Choroid plexus epithelial cell (primary cell): ENCODE measurements around the gene MRPL48.

Experiments
- DNase-seq: peaks from one replicate; pipeline ENCODE4 v3.0.0-alpha.2; 2010; ENCODE audit warnings: low read depth
- H3K4me3 ChIP-seq: 2 replicates; pipeline ENCODE4 v1.5.1; 2011; ENCODE audit warnings: low read depth, mild to moderate bottlenecking, control low read depth, low read length, moderate library complexity
- TF ChIP-seq, protein P1 (sequence below): conservative IDR thresholded peaks from 2 replicates; pipeline ENCODE4 v1.5.1; 2011; ENCODE audit warnings: low read depth, mild to moderate bottlenecking, control low read depth, inconsistent platforms, low read length, moderate library complexity

MRPL48 gene

DNA sequence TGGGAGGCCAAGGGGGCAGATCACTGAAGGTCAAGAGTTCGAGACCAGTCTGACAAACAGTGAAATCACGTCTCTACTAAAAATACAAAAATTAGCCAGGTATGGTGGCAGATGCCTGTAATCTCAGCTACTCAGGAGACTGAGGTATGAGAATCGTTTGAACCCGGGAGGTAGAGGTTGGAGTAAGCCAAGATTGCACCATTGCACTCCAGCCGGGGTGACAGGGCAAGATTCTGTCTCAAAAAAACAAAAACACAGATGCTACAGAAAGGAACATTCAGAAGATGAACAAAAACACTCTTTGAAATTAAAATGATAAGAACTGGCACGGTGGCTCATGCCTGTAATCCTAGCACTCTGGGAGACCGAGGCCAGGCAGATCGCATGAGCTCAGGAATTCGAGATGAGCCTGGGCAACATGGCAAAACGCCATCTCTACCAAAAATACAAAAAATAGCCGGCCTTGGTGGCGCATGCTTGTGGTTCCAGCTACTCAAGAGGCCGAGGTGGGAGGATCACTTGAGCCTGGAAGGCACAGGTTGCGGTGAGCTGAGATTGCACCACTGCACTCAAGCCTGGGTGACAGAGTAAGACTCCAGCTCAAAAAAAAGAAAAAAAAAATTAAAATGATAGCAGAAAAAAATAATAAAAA, 35.3 kb upstream of the MRPL48 start:
- peak; percentile 53 for DNase-seq

DNA sequence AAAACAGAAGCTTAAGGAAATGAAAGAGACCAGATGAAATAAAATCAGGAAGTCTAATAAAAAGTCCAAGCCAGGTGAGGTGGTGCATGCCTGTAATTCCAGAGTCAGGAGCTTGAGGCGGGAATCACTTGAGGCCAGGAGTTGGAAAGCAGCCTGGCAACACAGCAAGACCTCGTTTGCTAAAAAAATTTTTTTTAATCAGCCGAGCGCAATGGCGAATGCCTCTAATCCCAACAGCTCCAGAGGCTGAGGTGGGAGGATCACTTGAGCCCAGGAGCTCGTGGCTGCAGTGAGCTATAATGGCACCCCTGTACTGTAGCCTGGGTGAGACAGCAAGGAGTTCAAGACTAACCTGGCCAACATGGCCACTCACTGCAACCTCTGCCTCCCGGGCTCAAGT, 34.8 kb upstream of the MRPL48 start:
- TF ChIP-seq, protein P1, sequence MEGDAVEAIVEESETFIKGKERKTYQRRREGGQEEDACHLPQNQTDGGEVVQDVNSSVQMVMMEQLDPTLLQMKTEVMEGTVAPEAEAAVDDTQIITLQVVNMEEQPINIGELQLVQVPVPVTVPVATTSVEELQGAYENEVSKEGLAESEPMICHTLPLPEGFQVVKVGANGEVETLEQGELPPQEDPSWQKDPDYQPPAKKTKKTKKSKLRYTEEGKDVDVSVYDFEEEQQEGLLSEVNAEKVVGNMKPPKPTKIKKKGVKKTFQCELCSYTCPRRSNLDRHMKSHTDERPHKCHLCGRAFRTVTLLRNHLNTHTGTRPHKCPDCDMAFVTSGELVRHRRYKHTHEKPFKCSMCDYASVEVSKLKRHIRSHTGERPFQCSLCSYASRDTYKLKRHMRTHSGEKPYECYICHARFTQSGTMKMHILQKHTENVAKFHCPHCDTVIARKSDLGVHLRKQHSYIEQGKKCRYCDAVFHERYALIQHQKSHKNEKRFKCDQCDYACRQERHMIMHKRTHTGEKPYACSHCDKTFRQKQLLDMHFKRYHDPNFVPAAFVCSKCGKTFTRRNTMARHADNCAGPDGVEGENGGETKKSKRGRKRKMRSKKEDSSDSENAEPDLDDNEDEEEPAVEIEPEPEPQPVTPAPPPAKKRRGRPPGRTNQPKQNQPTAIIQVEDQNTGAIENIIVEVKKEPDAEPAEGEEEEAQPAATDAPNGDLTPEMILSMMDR: no peak
- no peak for DNase-seq

More for the DNA sequence above, 35.3 kb upstream of the MRPL48 start:
- no peak overlapping the region for H3K4me3 ChIP-seq
- TF ChIP-seq, protein P1: no peak

DNA sequence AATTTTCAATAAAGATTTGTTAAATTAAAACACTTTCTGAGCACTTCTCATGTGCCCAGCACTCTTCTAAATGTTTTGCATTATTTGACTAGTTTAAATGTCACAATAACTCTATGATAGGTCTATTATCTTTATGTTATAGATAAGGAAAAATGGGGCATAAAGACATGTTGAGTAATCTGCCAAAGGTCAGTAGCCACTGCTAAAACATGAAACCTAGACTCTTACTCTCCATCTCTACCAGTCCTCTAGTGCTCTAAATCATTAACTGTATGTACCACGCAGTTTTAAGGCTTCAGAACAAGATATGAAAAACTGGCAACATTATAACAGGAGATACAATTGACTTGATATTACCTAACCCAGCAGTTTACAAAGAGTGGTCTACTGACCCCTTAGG, 33.7 kb upstream of the MRPL48 start:
- TF ChIP-seq, protein P1: no peak

More for the DNA sequence above, 34.8 kb upstream of the MRPL48 start:
- H3K4me3 ChIP-seq: no peak overlapping the region

DNA sequence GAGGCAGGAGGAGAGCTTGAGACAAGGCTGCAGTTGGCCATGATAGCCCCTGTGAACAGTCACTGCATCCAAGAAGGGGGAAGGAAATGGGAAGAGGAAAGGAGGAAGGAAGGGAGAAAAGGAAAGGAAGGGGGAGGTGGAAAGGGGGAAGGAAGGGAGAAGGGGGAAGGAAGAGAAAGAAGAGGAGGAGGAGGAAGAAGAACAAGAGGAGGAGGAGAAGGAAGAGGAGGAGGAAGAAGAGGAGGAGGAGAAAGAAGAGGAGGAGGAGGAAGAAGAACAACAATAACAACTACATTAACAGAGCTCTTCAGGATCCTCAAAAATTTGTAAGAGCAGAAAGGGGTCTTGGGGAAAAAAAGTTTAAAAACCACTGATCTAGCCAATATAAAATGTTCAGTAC, 32.0 kb upstream of the MRPL48 start:
- TF ChIP-seq, protein P1: no peak
- DNase-seq: no peak
- H3K4me3 ChIP-seq: no peak overlapping the region

More for the DNA sequence above, 33.7 kb upstream of the MRPL48 start:
- H3K4me3 ChIP-seq: no peak overlapping the region
- no peak for DNase-seq

DNA sequence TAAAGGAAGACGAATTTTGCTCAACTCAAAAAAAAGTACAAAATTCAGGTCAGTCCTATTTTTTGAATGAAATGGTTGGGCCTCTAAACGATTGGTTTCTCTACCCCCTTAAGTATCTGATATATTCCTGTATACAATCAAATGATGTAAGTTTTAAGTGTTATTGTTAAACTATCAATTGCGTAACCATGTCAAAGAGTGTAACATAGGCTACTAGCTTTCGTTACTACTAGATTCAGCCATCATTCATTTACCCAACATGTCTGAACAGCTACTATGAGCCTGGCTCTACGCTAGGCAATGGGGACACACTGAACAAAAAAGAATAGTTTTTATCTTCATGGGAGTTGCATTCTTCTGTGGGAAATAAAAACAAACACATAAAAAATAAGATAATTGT, 30.1 kb upstream of the MRPL48 start:
- H3K4me3 ChIP-seq: no peak overlapping the region
- DNase-seq: no peak
- TF ChIP-seq, protein P1: no peak

DNA sequence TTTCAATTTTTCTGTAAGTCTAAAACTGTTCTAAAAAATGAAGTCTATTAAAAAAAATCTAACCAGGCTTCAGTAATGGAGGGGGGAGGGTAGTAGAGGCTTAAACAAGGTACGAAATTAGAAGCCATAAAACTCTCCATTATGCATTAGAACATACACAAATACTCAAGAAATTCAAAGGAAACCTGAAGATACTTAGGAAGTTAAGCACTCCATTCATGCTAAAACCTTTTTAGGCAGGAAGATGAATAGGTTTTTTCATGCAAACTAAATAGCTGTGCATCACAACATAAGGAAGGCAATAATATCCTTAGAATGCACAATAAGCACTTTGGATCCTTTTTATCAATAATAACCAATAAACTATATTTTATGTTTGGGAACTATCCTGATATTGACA, 29.2 kb upstream of the MRPL48 start:
- peak overlapping the region; percentile 93 for H3K4me3 ChIP-seq
- no peak for DNase-seq
- TF ChIP-seq, protein P1: no peak

DNA sequence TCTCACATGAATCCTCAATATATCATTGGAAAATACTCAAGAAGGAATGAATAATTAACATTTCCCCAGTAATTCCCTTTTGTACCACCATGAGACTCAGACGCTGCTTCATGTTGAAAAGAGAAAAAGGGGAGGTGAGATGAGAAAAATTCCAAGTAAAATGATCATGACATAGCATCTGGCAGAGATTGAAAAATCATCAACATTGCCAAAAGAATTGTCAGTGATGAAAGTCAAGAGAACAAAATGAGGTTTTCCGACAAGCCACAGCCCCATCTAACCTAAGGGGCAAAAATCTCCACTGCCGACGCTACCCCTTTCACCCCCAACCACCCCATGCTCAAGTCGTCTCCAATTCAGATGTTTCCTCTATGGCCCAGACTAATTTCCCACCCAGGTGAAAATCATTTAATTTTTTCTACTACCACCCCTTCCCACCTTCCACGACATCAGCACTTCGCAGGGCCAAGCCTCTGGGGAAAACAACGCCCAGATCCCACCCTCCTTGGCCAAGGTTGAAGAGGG, 28.0 kb upstream of the MRPL48 start:
- TF ChIP-seq, protein P1: peak; percentile 39
- H3K4me3 ChIP-seq: peak overlapping the region; percentile 93
- DNase-seq: peak; percentile 50
